CD4-positive, alpha-beta T cell treated with Interleukin-4 for 1 hour (primary cell): Measurements from ENCODE around the gene MCRIP2.

Source experiments
- DNase-seq, 2 donors: peaks; one replicate each; pipeline ENCODE4 v3.0.0-alpha.2; 2020 to 2022

MCRIP2 gene

DNA sequence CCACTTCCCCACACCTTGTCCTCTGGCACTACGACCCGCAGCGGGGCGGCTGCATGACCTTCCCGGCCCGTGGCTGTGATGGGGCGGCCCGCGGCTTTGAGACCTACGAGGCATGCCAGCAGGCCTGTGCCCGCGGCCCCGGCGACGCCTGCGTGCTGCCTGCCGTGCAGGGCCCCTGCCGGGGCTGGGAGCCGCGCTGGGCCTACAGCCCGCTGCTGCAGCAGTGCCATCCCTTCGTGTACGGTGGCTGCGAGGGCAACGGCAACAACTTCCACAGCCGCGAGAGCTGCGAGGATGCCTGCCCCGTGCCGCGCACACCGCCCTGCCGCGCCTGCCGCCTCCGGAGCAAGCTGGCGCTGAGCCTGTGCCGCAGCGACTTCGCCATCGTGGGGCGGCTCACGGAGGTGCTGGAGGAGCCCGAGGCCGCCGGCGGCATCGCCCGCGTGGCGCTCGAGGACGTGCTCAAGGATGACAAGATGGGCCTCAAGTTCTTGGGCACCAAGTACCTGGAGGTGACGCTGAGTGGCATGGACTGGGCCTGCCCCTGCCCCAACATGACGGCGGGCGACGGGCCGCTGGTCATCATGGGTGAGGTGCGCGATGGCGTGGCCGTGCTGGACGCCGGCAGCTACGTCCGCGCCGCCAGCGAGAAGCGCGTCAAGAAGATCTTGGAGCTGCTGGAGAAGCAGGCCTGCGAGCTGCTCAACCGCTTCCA lies 8.1 kb upstream of the MCRIP2 start:
- no peak for DNase-seq

DNA sequence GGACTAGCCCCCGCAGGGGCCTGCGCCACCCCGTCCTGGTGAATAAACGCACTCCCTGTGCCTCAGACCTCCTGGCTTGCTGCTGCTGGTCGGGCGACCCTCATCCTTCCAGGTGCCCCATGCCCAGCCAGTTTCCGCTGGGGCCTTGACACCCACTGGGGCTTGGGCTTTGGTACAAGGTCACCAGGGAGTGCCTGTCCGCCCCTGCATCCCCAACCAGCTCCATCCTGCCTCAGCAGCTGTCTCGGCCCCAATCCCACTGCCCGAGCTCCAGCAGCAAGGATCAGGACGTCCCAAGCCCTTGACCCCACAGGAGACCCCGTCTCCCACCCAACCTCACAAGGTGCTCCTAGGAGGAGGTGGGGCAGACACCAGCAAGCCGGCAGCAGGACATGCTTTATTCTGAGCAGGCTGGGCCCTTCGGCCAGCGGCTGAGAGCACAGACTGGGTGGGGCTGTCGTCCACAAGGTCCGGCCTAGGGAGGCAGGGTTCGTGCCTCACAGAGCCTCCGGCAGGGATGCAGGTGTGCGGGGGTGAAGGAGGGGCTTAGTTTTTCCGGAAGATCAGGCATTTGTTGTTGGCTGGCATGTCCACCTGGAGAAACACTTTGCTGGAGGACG lies 7.5 kb upstream of the MCRIP2 start:
- DNase-seq, result no peak

DNA sequence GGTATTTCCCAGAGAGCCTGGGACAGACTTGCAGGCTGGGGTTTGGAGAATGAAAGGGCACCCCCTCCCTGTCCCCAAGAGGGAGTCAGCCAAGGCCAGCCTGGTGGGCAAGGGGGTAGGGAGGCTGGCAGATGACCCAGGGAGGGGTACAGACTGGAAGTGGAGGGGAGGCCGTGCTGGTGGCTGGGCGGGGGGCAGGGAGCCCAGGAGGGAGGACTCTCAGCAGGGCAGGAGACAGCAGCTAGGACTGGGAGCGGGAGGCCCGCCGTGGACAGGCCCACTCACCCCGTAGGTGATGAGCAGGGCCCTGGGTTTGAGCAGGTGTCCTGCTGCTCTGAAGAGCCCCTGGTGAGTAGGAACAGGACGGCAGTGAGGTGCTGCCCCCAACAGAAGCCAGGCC lies 6.6 kb upstream of the MCRIP2 start:
- DNase-seq, result no peak

DNA sequence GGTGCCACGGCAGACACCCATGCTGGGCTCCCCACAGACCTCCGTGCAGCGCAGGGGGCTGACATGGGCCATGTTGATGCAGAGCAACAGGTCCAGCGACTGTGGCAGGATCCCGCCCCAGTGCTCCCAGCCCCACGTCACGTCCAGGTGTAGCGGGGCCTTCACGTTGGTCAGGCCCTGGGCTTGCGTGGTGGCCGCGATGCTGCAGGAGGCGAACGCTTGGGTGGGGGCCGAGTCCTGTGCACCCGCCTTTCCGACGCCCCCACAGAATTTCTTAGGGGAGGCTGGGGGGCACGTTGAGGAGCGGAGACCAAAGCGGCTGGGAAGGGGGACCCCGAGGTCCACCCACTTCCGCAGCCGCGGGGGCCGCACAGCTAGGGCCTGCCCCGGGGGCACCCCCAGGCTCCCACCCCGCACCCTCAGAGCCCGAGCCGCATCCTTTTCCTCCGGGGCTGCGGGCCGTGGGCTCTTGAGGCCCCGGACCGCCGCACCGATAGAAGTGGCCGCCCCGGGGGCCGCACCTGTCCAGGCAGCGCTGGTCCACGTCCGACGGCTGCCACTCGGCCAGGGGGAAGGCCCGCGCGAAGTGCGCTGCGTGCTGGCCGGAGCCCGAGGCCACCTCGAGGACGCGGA lies 5.9 kb upstream of the MCRIP2 start:
- no peak for DNase-seq

DNA sequence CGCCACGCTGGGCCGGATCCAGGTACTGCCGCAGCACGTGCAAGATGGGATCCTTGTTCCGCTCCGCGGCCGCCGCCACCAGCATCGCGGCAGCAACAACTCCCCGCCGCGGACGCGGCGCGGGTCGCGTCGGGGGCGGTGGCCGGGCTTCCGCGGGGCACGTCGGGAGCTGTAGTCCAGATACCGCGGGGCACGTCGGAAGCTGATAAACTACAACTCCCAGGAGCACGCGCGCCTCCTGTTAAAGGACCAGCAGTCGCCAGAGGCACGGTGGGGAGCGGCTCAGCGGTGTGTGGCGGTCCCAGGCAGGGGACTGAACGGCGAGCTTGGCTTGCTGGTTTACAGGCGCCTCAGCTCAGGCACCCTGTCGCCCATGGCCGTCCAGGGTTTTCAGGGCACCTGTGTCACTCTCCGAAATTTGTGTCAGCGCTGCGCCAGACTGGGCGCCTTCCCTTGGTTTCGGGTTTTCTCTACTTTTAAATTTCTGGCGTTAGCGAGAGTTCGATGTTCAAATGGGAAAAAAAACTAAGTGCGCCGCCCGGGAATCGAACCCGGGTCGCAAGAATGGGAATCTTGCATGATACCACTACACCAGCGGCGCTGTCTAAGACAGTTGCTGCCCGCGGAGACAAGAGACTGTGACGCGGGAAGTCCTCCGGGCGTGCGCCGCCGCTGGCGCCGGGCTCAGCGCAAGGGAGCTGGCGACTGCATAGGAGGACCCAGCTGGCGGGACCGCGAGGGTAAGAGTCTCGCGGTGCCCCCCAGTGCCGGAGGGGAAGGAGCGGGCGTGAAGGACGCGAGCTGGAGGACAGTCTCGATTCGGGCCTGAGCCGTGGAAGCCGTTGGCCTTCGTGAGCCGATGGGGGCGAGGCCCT lies 5.2 kb upstream of the MCRIP2 start, which contains the start of gene METTL26:
Gene METTL26 (minus strand): TSS at position 100 of the 875 bp plus-strand sequence. CDS start 15 bp downstream, at position 85.
- peak; percentile 95 for DNase-seq

DNA sequence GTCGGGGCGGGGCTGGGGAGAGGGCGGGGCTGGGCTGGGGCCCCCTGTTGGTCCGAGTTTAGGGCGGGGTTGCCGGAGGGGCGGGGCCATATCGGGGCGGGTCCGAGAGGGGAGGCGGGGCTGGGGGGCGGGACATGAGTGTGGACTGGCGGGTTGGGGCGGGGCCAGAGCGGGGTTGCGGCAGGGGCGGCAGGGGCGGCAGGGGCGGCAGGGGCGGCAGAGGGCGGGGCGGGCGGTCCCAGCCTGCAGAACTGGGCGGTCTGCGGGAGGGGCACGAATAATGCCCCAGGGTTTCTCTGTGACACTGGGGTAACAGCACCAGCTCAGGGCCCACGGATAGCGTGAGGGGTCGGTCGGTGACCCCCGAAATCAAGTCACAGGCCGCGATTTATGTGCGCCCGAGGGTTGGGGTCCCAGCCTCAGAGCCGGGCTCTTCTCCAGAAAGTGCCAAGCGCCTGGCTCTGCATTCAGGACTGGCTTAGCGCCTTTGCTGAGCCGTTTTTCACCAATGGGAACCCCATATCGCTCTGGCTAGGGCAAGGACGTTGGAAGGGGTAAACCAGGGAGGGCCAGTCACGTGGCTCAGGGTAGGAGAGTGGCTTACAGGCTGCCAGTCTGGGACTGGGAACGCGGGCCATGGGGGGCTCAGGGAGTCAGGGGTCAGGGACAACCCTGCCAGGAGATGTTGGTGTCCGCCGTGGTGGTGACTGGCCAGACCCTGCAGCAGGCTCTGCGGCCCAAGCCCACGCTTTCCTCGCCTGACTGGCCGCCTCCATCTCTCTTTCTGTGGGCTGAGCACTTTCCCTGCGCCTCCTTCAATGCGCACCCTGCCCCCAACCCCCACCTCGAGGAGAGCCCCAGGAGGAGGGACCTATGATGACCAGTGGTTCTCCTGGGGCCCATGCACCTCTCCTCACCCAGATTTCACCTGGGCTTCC lies 4.3 kb upstream of the MCRIP2 start:
- peak; percentile 87 to 91 for DNase-seq

DNA sequence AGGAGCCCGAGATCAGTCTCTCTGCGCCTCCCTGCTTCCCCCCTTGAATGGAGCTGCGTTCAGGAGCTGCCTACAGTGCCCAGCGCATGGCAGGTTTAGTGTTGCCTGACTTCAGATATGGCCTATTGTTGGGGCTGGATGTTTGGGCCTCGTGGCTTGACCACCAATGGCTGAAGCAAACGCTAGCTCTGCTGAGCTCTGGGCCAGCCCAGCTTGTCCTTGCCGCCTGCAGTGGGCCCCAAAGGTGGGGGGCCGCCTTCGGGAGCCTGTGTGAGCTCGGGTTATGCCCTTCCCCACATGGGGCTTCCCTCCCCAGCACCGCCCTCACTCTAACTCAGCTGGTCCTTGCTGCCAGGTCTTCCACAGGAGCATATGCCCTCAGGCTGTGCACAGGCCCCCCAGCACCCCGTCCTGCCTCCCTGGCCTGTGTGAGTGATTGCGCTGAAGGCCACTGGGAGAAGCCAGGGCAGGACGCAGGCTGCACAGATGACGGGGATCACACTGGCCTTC lies 3.5 kb upstream of the MCRIP2 start:
- DNase-seq, result no peak

DNA sequence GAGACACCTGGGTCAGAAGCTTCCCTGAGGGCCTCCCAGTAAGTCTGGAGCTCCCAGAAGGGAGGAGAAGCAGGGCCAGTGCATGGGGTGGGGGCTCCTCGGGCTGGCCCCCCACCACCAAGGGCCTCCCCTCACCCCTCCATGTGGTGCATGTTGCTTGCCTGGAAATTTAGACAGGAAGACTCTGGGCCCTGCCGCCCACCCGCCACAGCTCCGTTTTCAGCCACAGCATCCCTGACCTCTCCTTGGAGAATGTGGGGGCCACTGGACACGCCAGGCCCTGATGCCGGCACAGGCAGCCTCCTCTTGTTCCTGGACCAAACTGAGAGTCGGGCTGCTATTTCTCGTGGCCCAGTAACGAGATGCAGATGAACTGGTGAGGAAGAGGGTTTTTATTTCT lies 2.8 kb upstream of the MCRIP2 start:
- no peak for DNase-seq

DNA sequence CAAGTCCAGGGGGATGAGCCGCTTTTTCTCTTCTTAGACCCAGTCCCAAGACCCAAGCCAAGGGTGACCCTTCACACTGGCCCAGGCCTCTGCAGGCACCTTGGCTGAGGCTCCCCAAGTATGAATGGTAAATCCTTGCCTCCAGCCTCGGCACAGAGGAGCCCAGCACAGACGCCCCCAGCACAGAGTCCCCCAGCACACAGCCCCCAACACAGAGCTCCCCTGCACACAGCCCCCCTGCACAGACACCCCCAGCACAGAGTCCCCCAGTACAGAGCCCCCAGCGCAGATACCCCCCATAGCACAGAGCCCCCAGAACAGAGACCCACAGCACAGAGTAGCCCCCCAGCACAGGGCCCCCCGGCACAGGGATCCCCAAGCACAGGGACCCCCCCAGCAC lies 1.0 kb upstream of the MCRIP2 start:
- DNase-seq, result no peak

DNA sequence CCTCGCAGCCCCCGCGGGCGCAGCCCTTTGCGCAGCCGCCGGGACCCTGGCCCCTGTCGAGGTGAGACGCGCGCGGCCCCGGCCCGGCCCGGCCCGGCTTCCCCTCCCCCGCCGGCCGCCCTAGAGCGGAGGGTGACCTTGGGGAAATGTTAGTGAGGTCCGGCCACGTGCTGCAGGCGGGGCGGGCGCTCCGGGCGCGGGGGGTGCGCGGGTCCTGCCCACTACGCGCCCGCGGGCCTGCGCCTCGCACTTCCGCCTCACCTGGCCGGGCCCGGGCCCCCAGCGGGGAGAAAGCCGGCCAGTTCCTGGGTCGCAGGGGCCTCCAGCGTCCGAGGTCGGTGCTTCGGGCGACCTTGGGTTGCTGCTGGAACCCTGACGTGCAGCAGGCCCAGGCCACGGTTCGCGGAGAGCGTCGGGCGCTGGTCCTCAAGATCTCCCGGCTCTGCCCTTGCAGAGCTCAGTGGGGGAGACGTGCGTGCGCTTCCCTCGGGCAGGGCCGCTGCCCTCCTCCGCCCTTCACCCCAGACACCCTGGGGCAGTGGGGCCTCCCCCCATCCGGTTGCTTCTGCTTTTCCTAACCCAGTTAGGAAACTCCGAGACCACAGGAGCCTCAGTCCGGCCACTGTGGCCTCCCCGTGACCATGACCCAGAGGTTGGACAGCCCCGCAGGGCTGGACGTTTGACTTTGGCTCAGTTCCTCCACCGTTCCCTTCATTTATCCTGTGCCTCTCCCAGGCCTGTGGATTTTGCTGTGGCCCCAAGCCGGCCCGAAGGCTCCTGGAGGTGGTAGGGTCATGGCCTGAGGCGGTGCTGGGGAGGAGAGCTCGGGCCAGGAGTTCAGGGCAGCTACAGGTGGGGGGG lies 791 bp downstream of the MCRIP2 start:
- DNase-seq, result peak; percentile 31 to 59

DNA sequence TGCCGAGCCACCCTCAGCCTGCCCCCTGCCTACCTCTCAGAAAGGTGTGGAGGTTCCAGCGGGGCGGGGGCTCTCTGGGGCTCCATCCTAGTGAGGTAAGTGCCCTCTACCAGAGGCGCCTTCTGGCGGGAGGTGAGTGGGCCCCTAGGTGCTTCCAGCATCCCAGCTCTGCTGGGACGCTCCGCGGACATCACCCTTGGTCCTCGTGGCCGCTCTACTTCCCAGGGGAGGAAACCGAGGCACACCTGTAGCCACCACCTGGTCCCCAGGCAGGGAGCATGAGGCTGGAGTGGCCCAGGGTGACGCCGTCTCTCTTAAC lies 1.4 kb downstream of the MCRIP2 start:
- DNase-seq, result no peak

DNA sequence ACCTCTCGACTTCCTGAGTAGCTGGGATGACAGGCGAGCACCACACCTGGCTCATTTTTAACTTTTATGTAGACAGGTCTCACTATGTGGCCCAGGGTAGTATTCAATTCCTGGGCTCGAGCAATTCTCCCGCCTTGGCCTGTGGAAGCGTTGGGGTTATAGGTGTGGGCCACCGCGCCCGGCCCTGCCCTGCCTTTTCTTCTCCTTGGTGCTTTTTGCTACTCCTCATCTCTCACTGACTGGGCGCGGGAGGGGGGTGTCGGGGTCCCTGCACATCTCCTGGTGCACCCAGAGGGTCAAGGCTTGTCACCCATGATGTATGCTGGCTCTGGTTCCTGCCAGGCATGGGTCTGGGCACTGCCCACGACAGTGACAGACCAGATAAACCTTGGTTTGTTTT lies 2.9 kb downstream of the MCRIP2 start:
- no peak for DNase-seq

DNA sequence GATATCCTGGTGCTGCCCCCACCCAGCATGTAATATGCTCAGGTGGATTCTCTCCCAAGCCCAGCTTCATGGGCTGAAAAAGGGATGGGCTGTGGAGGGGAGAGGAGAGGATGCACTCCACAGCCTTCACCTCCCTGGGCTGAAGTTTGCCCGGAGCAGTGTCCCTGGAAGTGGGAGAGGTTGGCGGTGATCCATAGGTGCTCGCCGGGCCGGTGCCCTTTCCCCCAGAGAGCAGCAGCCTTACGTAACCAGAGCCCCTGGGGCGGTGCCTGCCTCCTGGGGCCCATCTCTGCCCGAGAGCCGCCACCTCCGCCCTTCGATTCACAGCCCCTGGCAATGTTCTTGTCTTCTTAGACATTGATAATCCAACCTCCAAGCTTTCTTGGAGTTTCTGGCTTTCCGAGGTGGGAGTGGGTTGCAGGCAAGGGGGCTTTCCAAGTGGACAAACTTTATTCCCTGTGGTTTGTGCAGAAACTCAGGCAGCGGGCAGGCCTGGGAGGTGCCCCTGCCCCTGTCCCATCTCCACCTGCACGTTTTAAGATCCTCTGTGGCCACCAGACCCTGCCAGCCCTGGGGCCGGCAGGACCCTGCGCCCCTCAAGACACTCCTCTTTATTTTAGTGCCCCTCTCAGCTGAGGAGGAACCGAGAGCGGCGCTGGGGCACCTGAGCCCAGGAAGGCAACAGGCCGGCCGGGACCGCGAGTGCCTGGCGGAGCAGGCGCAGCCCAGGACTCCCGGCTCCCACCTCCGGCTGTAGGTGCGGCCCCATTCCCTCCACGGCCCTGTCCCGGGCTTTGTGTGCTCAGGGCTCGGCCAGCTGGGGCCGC lies 4.4 kb downstream of the MCRIP2 start:
- no peak for DNase-seq

DNA sequence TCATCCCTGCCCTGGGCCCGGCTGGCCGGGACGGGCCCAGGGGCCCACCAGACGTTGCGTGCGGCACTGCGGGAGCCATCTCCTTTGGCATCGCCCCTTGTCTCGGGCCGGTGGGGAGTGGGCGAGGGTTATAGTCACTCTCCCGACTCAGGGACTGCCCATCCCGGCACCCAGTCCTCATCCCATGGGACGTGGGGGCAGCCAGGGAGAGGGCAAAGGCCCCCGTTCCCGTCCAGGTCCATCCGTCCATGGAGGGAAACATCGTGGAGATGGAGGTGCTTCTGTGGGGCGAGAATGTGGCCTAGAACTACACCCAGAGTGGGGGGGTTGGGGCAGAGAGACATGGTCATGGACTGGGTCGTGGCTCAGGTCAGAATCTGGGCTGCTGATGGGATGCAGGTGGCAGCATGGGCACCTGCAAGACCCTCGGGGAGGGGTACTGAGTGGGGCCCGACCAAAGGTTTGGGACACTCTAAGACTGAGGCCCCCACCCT lies 5.1 kb downstream of the MCRIP2 start:
- no peak for DNase-seq

DNA sequence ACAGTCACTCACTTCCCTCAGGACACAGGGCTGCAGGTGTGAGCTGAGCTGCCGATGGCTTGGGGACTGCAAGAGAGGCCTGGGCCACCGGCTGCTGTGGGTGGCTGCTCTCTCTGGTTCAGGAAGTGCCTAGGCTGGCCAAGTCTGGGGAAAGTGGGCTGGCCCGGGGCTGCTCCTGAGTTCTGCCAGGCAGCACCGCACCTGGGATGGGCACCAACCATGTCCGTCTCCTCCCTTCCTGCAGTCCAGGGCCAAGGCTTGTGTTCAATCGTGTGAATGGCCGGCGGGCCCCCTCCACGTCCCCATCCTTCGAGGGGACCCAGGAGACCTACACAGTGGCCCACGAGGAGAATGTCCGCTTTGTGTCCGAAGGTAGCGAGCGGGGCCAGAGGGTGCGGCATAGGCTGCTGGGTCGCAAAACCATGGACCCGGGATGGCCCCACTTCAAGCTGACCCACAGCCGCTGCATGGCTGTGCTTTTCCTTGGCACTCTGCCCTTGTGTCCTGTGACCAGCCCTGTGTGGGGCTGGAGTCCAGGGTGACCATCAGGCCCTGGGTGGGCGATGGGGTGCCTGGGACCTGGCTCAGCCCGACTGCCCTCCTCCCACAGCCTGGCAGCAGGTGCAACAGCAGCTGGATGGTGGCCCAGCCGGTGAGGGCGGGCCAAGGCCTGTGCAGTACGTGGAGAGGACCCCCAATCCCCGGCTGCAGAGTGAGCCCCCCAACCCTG lies 5.7 kb downstream of the MCRIP2 start:
- DNase-seq, result no peak

DNA sequence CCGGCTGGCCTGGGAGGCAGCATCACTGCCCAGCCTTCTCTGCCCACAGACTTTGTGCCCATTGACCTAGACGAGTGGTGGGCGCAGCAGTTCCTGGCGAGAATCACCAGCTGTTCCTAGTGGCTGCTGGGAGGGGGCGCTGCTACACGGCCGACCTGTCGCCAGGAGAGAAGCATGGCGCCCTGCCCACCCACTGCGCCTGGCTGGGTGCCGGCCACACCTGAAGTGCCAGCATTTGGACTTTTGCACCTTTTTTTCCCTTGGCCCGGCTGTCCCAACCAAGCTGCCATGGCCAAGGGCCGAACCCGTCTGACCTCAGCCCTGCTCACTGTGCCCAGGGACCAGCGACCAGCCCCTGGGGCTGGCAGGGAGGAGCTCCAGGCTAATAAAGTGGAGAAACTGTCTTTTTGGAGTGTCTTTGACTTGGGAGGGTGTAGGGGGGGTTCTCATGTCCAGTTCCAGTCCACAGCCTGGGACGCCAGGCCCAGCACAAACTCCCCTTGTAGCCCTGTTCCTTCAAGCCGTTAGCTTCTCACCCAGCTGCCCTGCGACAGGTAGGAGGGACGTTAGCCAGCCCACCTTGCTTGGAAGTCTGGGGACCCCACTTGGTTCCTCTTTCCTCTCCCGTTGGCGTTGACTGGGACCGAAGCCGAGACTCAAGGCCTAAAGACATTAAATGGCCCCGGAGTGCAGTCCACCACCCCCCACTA lies 6.6 kb downstream of the MCRIP2 start:
- DNase-seq, result peak; percentile 26 to 46

DNA sequence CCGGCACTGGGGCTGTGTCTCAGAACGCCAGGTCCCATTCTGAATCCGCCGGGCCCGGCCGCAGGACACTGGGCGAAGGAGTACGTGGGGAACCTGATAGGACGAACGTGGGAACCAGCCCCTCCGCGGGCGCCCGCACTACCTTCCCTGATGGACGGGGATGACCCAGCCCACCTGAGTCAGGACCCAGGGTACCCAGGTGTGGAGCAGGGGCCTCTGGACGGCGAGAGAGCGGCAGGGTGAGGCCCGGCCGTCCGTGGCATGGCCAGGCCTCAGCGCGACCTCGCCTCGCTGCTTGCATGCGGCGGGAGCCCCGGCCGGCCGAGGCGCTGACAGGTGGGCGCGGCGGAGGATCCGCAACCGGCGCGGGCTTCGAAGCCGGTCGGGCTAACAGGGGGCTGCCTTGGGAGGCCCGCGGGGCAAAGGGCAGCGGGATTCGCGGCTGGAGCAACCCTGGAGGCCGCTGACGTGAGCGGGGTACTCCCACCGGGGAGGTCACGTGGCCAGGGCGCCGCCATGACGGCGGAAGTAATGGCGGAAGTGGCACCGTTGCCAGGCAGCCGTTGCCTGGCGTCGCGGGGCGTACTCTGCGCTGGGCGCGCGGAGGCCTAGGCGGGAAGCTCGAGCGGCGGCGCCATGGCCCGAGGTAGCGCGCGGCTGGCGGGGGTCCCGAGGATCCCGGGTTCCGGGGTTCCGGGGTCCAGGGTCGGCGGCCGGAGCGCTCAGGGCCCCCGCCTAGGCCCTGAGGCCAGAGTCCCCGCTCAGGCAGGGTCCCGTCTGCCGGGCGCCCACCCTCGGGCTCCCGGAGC lies 7.4 kb downstream of the MCRIP2 start, which contains the start of gene WDR90:
Gene WDR90 (plus strand): TSS at position 585 of the 809 bp plus-strand sequence. CDS start 52 bp downstream, at position 637.
- peak; percentile 89 to 90 for DNase-seq
